IPS-18a (cell line): ENCODE measurements around the gene KCNIP3.
"Not testable (repeated sequence)": the region's sequence is repeated elsewhere in the genome, so short reads cannot be mapped to it uniquely, and the experiment has no call there.

Experiments
- H3K27ac ChIP-seq: one replicate; pipeline ENCODE4 v1.5.1; 2013; ENCODE audit warnings: low read length
- H3K27me3 ChIP-seq: one replicate; pipeline ENCODE4 v1.6.1; 2013; ENCODE audit warnings: mild to moderate bottlenecking, low read length; ENCODE audit not compliant: control insufficient read depth, insufficient read depth
- H3K36me3 ChIP-seq: one replicate; pipeline ENCODE4 v1.6.1; 2013; ENCODE audit warnings: low read depth, low read length; ENCODE audit not compliant: control insufficient read depth
- H3K4me1 ChIP-seq: one replicate; pipeline ENCODE4 v1.6.1; 2013; ENCODE audit warnings: low read depth, low read length; ENCODE audit not compliant: control insufficient read depth
- H3K4me3 ChIP-seq: one replicate; pipeline ENCODE4 v1.5.1; 2013; ENCODE audit warnings: low read length
- H3K9ac ChIP-seq: one replicate; pipeline ENCODE4 v1.6.1; 2013; ENCODE audit warnings: mild to moderate bottlenecking, low read length, moderate library complexity
- H3K9me3 ChIP-seq: one replicate; pipeline ENCODE4 v1.6.1; 2013; ENCODE audit warnings: low read depth, low read length; ENCODE audit not compliant: control insufficient read depth

KCNIP3 gene

DNA sequence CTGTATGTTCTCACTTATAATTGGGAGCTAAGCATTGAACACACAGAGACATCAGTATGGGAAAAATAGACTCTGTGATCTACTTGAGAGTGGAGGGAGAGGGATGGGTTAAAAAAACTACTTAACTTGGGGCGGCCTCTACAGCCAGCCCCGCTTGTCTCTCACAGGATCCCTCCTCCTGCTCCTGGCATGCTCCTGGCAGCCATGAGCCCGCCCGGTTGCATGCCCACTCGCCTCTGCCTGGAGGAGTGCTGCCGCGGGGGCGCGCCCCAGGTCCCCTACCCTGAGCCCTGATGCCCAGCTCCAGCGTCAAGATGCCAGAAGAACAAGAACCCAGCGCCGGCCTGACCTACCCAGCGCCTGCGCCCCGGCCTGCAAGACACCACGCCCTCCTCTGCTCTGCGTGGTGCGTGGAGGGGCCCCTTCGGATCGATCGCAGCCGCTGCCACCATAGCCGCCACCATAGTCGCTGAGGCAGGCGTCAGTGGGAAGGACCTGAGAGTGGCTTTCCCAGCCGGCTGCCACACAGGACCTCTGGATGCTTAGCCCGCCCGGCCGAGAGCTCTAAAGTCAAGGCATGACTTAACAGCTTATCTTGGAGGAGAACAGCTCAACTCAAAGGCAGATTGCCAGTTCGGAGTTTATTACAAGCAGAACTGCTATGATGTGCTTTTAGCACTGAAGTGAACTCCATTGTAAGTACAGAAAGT lies 138.2 kb downstream of the KCNIP3 start:
- H3K9me3 ChIP-seq, H3K4me3 ChIP-seq, H3K36me3 ChIP-seq, H3K27me3 ChIP-seq, H3K4me1 ChIP-seq, H3K27ac ChIP-seq, H3K9ac ChIP-seq: not testable (repeated sequence)
